GM12873 (cell line): Measurements from ENCODE around the gene DPH7.

ENCODE experiments used
- TF ChIP-seq, protein P1 (sequence below): IDR thresholded peaks from 2 replicates; pipeline ENCODE4 v1.5.1; 2012; ENCODE audit warnings: low read depth, mild to moderate bottlenecking, moderate library complexity, low read length, control low read depth; ENCODE audit not compliant: insufficient read depth; ENCODE audit errors: missing control alignments

The DPH7 gene

DNA sequence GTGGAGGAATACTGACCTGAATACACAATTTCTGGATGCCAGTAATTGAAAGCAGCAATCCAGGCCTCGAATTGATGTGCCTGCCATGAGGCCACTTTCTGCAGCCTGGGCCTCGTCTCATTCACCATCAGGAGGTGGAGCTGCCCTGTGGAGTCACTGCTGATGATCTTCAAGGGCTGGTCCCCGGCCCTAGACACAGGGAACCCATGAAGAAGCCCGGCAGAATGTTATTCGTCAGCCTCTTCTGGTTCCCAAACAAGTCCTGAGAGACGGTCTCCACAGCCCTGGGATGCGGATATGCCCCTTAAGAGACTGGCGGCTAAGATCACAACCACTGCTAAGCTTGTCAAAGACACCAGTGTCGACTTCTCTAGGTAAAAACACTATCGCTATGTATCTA, 4.5 kb downstream of the DPH7 start:
- TF ChIP-seq, protein P1, sequence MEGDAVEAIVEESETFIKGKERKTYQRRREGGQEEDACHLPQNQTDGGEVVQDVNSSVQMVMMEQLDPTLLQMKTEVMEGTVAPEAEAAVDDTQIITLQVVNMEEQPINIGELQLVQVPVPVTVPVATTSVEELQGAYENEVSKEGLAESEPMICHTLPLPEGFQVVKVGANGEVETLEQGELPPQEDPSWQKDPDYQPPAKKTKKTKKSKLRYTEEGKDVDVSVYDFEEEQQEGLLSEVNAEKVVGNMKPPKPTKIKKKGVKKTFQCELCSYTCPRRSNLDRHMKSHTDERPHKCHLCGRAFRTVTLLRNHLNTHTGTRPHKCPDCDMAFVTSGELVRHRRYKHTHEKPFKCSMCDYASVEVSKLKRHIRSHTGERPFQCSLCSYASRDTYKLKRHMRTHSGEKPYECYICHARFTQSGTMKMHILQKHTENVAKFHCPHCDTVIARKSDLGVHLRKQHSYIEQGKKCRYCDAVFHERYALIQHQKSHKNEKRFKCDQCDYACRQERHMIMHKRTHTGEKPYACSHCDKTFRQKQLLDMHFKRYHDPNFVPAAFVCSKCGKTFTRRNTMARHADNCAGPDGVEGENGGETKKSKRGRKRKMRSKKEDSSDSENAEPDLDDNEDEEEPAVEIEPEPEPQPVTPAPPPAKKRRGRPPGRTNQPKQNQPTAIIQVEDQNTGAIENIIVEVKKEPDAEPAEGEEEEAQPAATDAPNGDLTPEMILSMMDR = no peak

DNA sequence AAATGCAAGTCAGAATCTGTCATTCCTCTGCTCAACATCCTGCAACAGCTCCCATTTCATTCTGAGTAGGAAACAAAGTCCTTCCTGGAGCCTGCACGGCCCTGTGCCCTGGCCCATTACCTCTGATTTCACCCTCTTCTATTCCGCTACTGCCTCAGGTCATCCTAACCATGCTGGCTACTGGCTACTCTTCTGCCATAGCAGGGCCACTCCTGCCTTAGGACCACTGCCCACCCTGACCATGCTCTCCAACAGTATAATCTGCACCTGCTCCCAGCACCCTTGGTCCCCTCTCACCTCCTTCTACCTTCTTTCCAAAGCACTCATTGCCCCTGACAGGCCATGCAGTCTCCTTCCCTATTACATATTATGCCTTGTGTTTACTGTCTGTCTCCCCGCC, 8.2 kb downstream of the DPH7 start:
- TF ChIP-seq, protein P1 = no peak

DNA sequence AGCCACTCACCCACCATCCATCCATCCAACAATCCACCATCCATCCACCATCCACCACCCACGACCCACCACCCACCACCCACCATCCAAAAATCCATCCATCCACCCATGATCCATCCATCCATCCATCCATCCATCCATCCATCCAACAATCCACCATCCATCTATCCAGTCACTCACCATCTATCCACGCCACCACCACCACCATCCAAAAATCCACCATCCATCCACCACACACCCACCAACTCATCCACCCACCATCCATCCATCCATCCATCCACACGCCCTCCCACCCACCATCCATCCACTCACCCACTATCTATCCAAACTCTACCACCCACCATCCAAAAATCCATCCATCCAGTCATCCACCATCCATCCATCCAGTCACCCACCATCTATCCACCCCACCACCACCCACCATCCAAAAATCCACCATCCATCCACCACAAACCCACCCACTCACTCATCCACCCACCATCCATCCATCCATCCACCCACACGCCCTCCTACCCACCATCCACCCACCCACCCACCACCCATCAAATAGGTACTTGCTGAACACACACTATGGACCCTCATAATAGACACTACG, 9.0 kb downstream of the DPH7 start:
- TF ChIP-seq, protein P1 = no peak

DNA sequence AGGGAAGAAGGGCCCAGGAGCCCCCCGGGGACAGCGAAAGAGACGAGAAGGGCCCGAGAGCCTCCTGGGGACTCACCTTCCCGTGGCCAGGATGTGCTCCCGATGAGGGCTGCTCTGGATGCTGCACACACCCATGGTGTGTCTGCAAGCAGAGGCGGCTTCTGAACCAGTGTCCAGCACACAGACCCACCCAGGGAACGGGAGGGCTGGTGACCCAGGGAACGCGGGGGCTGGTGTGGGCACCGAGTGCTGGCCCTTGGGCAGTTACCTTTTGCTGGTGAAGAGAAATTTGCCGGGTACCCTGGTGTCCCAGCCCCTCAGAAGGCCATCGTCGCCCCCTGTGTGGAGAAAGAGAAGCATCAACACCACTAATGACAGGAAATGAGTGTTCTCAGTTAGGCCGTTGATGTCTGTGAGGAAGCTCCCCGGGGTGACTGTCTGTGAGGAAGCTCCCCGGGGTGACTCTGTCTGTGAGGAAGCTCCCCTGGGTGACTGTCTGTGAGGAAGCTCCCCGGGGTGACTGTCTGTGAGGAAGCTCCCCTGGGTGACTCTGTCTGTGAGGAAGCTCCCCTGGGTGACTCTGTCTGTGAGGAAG, 13.8 kb downstream of the DPH7 start:
- TF ChIP-seq, protein P1 = no peak

DNA sequence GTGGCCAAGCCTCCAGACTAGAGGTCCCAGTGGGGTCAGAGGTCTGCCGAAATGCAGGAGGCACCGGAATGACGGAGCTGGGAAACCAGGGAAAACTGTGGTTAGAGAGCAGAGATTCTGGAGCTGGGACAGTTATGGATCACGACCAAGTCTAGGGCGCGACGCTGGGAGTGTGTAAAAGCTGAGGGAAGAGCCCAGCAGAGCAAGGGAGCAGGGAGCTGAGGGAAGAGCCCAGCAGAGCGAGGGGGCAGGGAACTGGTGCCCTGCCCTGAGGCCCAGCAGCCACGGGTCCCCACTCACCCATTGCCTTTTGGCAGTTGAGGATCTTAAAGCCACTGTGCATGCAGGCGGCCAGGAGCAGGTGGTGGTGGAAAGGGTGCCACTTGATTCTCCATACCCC, 14.6 kb downstream of the DPH7 start:
- TF ChIP-seq, protein P1 = no peak

DNA sequence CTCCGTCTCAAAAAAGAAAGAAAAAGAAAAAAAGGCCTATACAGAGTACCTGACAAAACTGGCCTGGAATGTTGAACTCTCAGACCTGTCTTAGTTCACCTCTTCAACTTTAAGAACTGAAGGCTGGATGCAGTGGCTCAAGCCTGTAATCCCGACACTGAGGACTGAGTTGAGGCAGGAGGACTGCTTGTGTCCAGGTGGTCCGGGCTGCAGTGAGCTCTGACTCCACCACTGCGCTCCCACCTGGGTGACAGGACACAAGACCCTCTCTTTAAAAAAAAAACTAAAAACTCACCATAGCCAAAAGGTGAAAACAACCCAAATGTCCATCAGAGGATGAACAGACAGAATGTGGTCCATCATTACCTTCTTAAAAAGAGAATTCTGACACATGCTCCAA, 20.6 kb downstream of the DPH7 start:
- TF ChIP-seq, protein P1 = no peak

DNA sequence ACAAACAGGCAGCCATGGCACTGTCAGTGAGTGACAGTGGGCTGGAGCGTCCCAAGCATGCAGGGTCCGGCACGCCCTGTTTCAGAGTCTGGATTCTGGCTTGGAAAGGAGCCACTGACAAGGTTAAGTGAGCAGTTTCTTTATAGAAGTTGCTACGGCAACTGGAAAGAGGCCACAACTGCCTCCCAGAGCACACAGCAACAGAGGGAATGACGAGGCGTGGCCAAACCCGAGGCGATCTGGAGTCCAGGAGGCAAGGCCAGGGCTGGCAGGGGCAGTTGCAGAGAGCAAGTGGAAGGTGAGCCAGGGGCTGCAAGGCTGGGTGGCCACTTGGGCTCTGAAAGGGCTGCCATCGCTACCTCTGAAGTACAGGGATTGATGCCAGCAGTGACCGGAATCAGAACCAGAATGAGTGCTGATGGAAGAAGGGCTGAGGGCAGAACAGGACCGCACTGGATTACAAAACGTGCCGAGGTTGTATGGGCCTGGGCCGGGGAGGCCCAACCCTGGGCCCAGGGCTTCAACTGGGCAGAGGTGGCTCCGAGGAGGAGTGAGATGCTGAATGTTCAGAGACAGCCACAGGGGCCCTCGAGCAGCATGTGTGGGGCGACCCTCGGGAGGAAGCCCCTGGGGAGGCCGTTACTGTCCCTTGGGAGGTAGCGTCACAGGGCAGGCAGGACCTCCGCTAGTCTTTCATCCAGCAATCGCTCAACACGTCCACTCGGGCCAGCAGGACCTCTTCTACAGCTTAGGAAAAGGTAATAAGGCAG, 22.5 kb downstream of the DPH7 start:
- TF ChIP-seq, protein P1 = no peak
